ENCODE results near the gene HECTD2.

The HECTD2 gene

GRCh38 chr10:91540733-91541132 is 130.6 kb downstream of the HECTD2 start:
- peaks cover 3 to 19% of the 10 kb centered on the region in 2 donors for H3K4me1 ChIP-seq (ENCODE audit: control insufficient read depth in 1 of 2, insufficient read depth in 2 of 2, low read length in 2 of 2)
- H3K9me3 ChIP-seq (ENCODE audit: control insufficient read depth in 1 of 2, low read length in 2 of 2): no peaks in the 10 kb centered on the region
- no peak overlapping the region for H3K27ac ChIP-seq (ENCODE audit: low read length)
- H3K27me3 ChIP-seq (ENCODE audit: low read depth, low read length): no peaks in the 10 kb centered on the region
- H3K36me3 ChIP-seq (ENCODE audit: control insufficient read depth in 1 of 2, insufficient read depth in 2 of 2, low read length in 2 of 2): no peaks in the 10 kb centered on the region
- no peak overlapping the region for H3K4me3 ChIP-seq (ENCODE audit: low read depth in 1 of 2, low read length in 2 of 2)

- H3K36me3 ChIP-seq (ENCODE audit: control insufficient read depth in 1 of 2, insufficient read depth in 2 of 2, low read length in 2 of 2): no peaks in the 10 kb centered on the region
- H3K4me1 ChIP-seq (ENCODE audit: control insufficient read depth in 1 of 2, insufficient read depth in 2 of 2, low read length in 2 of 2): peaks cover 2 to 19% of the 10 kb centered on the region in 2 donors
- no peak overlapping the region for H3K4me3 ChIP-seq (ENCODE audit: low read depth in 1 of 2, low read length in 2 of 2)
These were observed 131.3 kb downstream of the HECTD2 start for GRCh38 chr10:91541481-91541880.

GRCh38 chr10:91545384-91545783 is 135.2 kb downstream of the HECTD2 start:
- Histone ChIP-seq H3K9me3 (ENCODE audit: control insufficient read depth in 1 of 2, low read length in 2 of 2) (no peaks in the 10 kb centered on the region), H3K27me3 (ENCODE audit: low read depth, low read length) (no peaks in the 10 kb centered on the region), H3K4me3 (ENCODE audit: low read depth in 1 of 2, low read length in 2 of 2) (no peak overlapping the region), H3K4me1 (ENCODE audit: control insufficient read depth in 1 of 2, insufficient read depth in 2 of 2, low read length in 2 of 2) (peaks cover 0 to 13% of the 10 kb centered on the region in 2 donors), H3K27ac (ENCODE audit: low read length) (no peak overlapping the region), H3K36me3 (ENCODE audit: control insufficient read depth in 1 of 2, insufficient read depth in 2 of 2, low read length in 2 of 2) (no peaks in the 10 kb centered on the region)

More at GRCh38 chr10:91541481-91541880, 131.3 kb downstream of the HECTD2 start:
- Histone ChIP-seq H3K9me3 (ENCODE audit: control insufficient read depth in 1 of 2, low read length in 2 of 2) (no peaks in the 10 kb centered on the region), H3K27me3 (ENCODE audit: low read depth, low read length) (no peaks in the 10 kb centered on the region), H3K27ac (ENCODE audit: low read length) (no peak overlapping the region)

- no peak overlapping the region for H3K4me3 ChIP-seq (ENCODE audit: low read depth in 1 of 2, low read length in 2 of 2)
These were observed 135.7 kb downstream of the HECTD2 start for GRCh38 chr10:91545838-91546237.

GRCh38 chr10:91549262-91549661 is 139.1 kb downstream of the HECTD2 start:
- no peaks in the 10 kb centered on the region for H3K36me3 ChIP-seq (ENCODE audit: control insufficient read depth in 1 of 2, insufficient read depth in 2 of 2, low read length in 2 of 2)
- H3K4me1 ChIP-seq (ENCODE audit: control insufficient read depth in 1 of 2, insufficient read depth in 2 of 2, low read length in 2 of 2): no peaks in the 10 kb centered on the region
- no peaks in the 10 kb centered on the region for H3K27me3 ChIP-seq (ENCODE audit: low read depth, low read length)
- no peak overlapping the region for H3K27ac ChIP-seq (ENCODE audit: low read length)
- H3K4me3 ChIP-seq (ENCODE audit: low read depth in 1 of 2, low read length in 2 of 2): no peak overlapping the region
- H3K9me3 ChIP-seq (ENCODE audit: control insufficient read depth in 1 of 2, low read length in 2 of 2): no peaks in the 10 kb centered on the region

More at GRCh38 chr10:91545838-91546237, 135.7 kb downstream of the HECTD2 start:
- Histone ChIP-seq H3K27ac (ENCODE audit: low read length) (no peak overlapping the region), H3K27me3 (ENCODE audit: low read depth, low read length) (no peaks in the 10 kb centered on the region), H3K4me1 (ENCODE audit: control insufficient read depth in 1 of 2, insufficient read depth in 2 of 2, low read length in 2 of 2) (peaks cover 0 to 13% of the 10 kb centered on the region in 2 donors), H3K36me3 (ENCODE audit: control insufficient read depth in 1 of 2, insufficient read depth in 2 of 2, low read length in 2 of 2) (no peaks in the 10 kb centered on the region), H3K9me3 (ENCODE audit: control insufficient read depth in 1 of 2, low read length in 2 of 2) (no peaks in the 10 kb centered on the region)

- H3K4me1 ChIP-seq (ENCODE audit: control insufficient read depth in 1 of 2, insufficient read depth in 2 of 2, low read length in 2 of 2): no peaks in the 10 kb centered on the region
- no peaks in the 10 kb centered on the region for H3K36me3 ChIP-seq (ENCODE audit: control insufficient read depth in 1 of 2, insufficient read depth in 2 of 2, low read length in 2 of 2)
- H3K27me3 ChIP-seq (ENCODE audit: low read depth, low read length): no peaks in the 10 kb centered on the region
- H3K4me3 ChIP-seq (ENCODE audit: low read depth in 1 of 2, low read length in 2 of 2): no peak overlapping the region
- H3K27ac ChIP-seq (ENCODE audit: low read length): no peak overlapping the region
- no peaks in the 10 kb centered on the region for H3K9me3 ChIP-seq (ENCODE audit: control insufficient read depth in 1 of 2, low read length in 2 of 2)
These were observed 139.9 kb downstream of the HECTD2 start for GRCh38 chr10:91550021-91550420.

GRCh38 chr10:91551856-91552255 is 141.7 kb downstream of the HECTD2 start:
- H3K27me3 ChIP-seq (ENCODE audit: low read depth, low read length): no peaks in the 10 kb centered on the region

GRCh38 chr10:91552274-91553095 is 142.3 kb downstream of the HECTD2 start:
- H3K27ac ChIP-seq (ENCODE audit: low read length): no peak overlapping the region
- H3K27me3 ChIP-seq (ENCODE audit: low read depth, low read length): no peaks in the 10 kb centered on the region
- peak overlapping the region; percentile 26 to 34 for H3K4me3 ChIP-seq (ENCODE audit: low read depth in 1 of 2, low read length in 2 of 2)
- H3K36me3 ChIP-seq (ENCODE audit: control insufficient read depth in 1 of 2, insufficient read depth in 2 of 2, low read length in 2 of 2): no peaks in the 10 kb centered on the region
- H3K4me1 ChIP-seq (ENCODE audit: control insufficient read depth in 1 of 2, insufficient read depth in 2 of 2, low read length in 2 of 2): no peaks in the 10 kb centered on the region
- no peaks in the 10 kb centered on the region for H3K9me3 ChIP-seq (ENCODE audit: control insufficient read depth in 1 of 2, low read length in 2 of 2)

More at GRCh38 chr10:91551856-91552255, 141.7 kb downstream of the HECTD2 start:
- peak overlapping the region in 1 of 2 donors; percentile 26 for H3K4me3 ChIP-seq (ENCODE audit: low read depth in 1 of 2, low read length in 2 of 2)
- no peak overlapping the region for H3K27ac ChIP-seq (ENCODE audit: low read length)
- H3K36me3 ChIP-seq (ENCODE audit: control insufficient read depth in 1 of 2, insufficient read depth in 2 of 2, low read length in 2 of 2): no peaks in the 10 kb centered on the region
- no peaks in the 10 kb centered on the region for H3K4me1 ChIP-seq (ENCODE audit: control insufficient read depth in 1 of 2, insufficient read depth in 2 of 2, low read length in 2 of 2)
- H3K9me3 ChIP-seq (ENCODE audit: control insufficient read depth in 1 of 2, low read length in 2 of 2): no peaks in the 10 kb centered on the region

- H3K27ac ChIP-seq (ENCODE audit: low read length): no peak overlapping the region
- no peak overlapping the region for H3K4me3 ChIP-seq (ENCODE audit: low read depth in 1 of 2, low read length in 2 of 2)
- no peaks in the 10 kb centered on the region for H3K36me3 ChIP-seq (ENCODE audit: control insufficient read depth in 1 of 2, insufficient read depth in 2 of 2, low read length in 2 of 2)
- no peaks in the 10 kb centered on the region for H3K4me1 ChIP-seq (ENCODE audit: control insufficient read depth in 1 of 2, insufficient read depth in 2 of 2, low read length in 2 of 2)
- H3K9me3 ChIP-seq (ENCODE audit: control insufficient read depth in 1 of 2, low read length in 2 of 2): no peaks in the 10 kb centered on the region
- no peaks in the 10 kb centered on the region for H3K27me3 ChIP-seq (ENCODE audit: low read depth, low read length)
These were observed 145.3 kb downstream of the HECTD2 start for GRCh38 chr10:91555455-91555854.

GRCh38 chr10:91556691-91557566 is 146.8 kb downstream of the HECTD2 start:
- H3K36me3 ChIP-seq (ENCODE audit: control insufficient read depth in 1 of 2, insufficient read depth in 2 of 2, low read length in 2 of 2): no peaks in the 10 kb centered on the region
- no peaks in the 10 kb centered on the region for H3K9me3 ChIP-seq (ENCODE audit: control insufficient read depth in 1 of 2, low read length in 2 of 2)
- H3K4me1 ChIP-seq (ENCODE audit: control insufficient read depth in 1 of 2, insufficient read depth in 2 of 2, low read length in 2 of 2): no peaks in the 10 kb centered on the region
- H3K27ac ChIP-seq (ENCODE audit: low read length): peak overlapping the region; percentile 6
- H3K4me3 ChIP-seq (ENCODE audit: low read depth in 1 of 2, low read length in 2 of 2): no peak overlapping the region
- H3K27me3 ChIP-seq (ENCODE audit: low read depth, low read length): no peaks in the 10 kb centered on the region

- no peaks in the 10 kb centered on the region for H3K27me3 ChIP-seq (ENCODE audit: low read depth, low read length)
- H3K36me3 ChIP-seq (ENCODE audit: control insufficient read depth in 1 of 2, insufficient read depth in 2 of 2, low read length in 2 of 2): no peaks in the 10 kb centered on the region
- H3K27ac ChIP-seq (ENCODE audit: low read length): no peak overlapping the region
- H3K9me3 ChIP-seq (ENCODE audit: control insufficient read depth in 1 of 2, low read length in 2 of 2): no peaks in the 10 kb centered on the region
- H3K4me3 ChIP-seq (ENCODE audit: low read depth in 1 of 2, low read length in 2 of 2): no peak overlapping the region
- H3K4me1 ChIP-seq (ENCODE audit: control insufficient read depth in 1 of 2, insufficient read depth in 2 of 2, low read length in 2 of 2): no peaks in the 10 kb centered on the region
These were observed 147.5 kb downstream of the HECTD2 start for GRCh38 chr10:91557651-91558111.
